H1 (cell line): ENCODE data around the gene PLA2R1. TPM values are rescaled to one million over a fixed set of nuclear protein-coding genes. Genes with fewer than 3 reads are reported as not detected.

Experiments
- CTCF ChIA-PET: fragments of 300-600 bp; sonication (Branson Sonifier 250); formaldehyde crosslinking; loops from one replicate; lab custom pipeline; 2021; ENCODE audit not compliant: partially characterized antibody; lab: Charles Lee
- POLR2A ChIA-PET: fragments of 300-600 bp; sonication (Branson Sonifier 250); formaldehyde crosslinking; loops from one replicate; lab custom pipeline; 2021; ENCODE audit warnings: inconsistent platforms; ENCODE audit not compliant: partially characterized antibody; lab: Charles Lee
- DNase-seq, 2 experiments: peaks; one replicate each; pipeline versions ENCODE4 v3.0.0 to v3.0.0-alpha.2; 2010 to 2022; ENCODE audit warnings: low spot score in 2 of 2, low read depth in 1 of 2, mixed read lengths in 1 of 2
- FAIRE-seq: peaks from 2 replicates; lab custom pipeline; 2011; peaks lifted over from hg19 to GRCh38; lab: Jason Lieb, UNC
- H2AFZ ChIP-seq: 2 replicates; pipeline ENCODE4 v1.8.1; 2012; ENCODE audit warnings: low read length, inconsistent platforms
- H2AK5ac ChIP-seq: 2 replicates; pipeline ENCODE4 v1.6.1; 2013; ENCODE audit warnings: low read depth, low read length
- H2BK120ac ChIP-seq: replicated peaks from 2 replicates; pipeline ENCODE3; 2013; ENCODE audit warnings: low read depth, low read length, inconsistent platforms
- H2BK12ac ChIP-seq: 2 replicates; pipeline ENCODE4 v1.6.1; 2013; ENCODE audit warnings: low read depth, low read length
- H2BK15ac ChIP-seq: 2 replicates; pipeline ENCODE4 v1.6.1; 2013; ENCODE audit warnings: low read length
- H2BK20ac ChIP-seq: 2 replicates; pipeline ENCODE4 v1.6.1; 2013; ENCODE audit warnings: low read length
- H2BK5ac ChIP-seq: 2 replicates; pipeline ENCODE4 v1.6.1; 2013; ENCODE audit warnings: low read depth, low read length
- H3K14ac ChIP-seq: 2 replicates; pipeline ENCODE4 v1.6.1; 2013; ENCODE audit warnings: inconsistent platforms; ENCODE audit not compliant: insufficient read length
- H3K18ac ChIP-seq: 2 replicates; pipeline ENCODE4 v1.6.1; 2013; ENCODE audit warnings: low read length; ENCODE audit errors: extremely low read depth
- H3K23ac ChIP-seq: 2 replicates; pipeline ENCODE4 v1.6.1; 2013; ENCODE audit warnings: inconsistent platforms; ENCODE audit not compliant: insufficient read length
- H3K23me2 ChIP-seq: 2 replicates; pipeline ENCODE4 v1.6.1; 2013; ENCODE audit warnings: low read depth, low read length
- H3K27ac ChIP-seq: 2 replicates; pipeline ENCODE4 v1.6.1; 2011; ENCODE audit warnings: low read depth, low read length, inconsistent platforms
- H3K27me3 ChIP-seq, 4 experiments: replicated peaks in 1 of 4; 1 replicate in 1 of 4; 2 replicates in 3 of 4; pipeline versions ENCODE4 v1.6.1 to v1.8.1; 2011 to 2013; ENCODE audit warnings: low read length in 3 of 4, mild to moderate bottlenecking in 3 of 4, inconsistent platforms in 2 of 4, mixed read lengths in 2 of 4, moderate library complexity in 1 of 4; ENCODE audit not compliant: control insufficient read depth in 3 of 4, insufficient read depth in 3 of 4; ENCODE audit errors: extremely low read depth in 1 of 4
- H3K36me3 ChIP-seq, 4 experiments: 2 replicates each; pipeline versions ENCODE4 v1.6.1 to v1.8.1; 2011 to 2013; ENCODE audit warnings: mild to moderate bottlenecking in 4 of 4, low read length in 3 of 4, moderate library complexity in 2 of 4, control low read depth in 1 of 4, inconsistent platforms in 1 of 4; ENCODE audit not compliant: insufficient read depth in 4 of 4, control insufficient read depth in 2 of 4
- H3K4ac ChIP-seq: replicated peaks from 2 replicates; pipeline ENCODE3; 2013; ENCODE audit warnings: low read length, low read depth, mixed read lengths, inconsistent platforms; ENCODE audit not compliant: insufficient read length
- H3K4me1 ChIP-seq, 4 experiments: replicated peaks in 1 of 4; 1 replicate in 1 of 4; 2 replicates in 3 of 4; pipeline versions ENCODE4 v1.6.1 to v1.8.1; 2011 to 2013; ENCODE audit warnings: low read length in 3 of 4, inconsistent platforms in 2 of 4, mixed read lengths in 1 of 4; ENCODE audit not compliant: insufficient read depth in 4 of 4, control insufficient read depth in 3 of 4
- H3K4me2 ChIP-seq, 2 experiments: 2 replicates each; pipeline versions ENCODE4 v1.6.1 to v1.8.1; 2011 to 2013; ENCODE audit warnings: low read depth in 2 of 2, low read length in 2 of 2, control low read depth in 1 of 2, inconsistent platforms in 1 of 2, mild to moderate bottlenecking in 1 of 2; ENCODE audit not compliant: insufficient read depth in 1 of 2
- H3K4me3 ChIP-seq, 4 experiments: fragments of 200-600, 300-600 bp in 1 of 4; sonication (generic), shearing (Covaris generic), sonication (Bioruptor Twin) in 1 of 4; 2 replicates each; pipeline versions ENCODE4 v1.5.1 to v1.8.1; 2011 to 2016; ENCODE audit warnings: low read length in 4 of 4, low read depth in 3 of 4, control low read depth in 2 of 4, inconsistent platforms in 2 of 4, mild to moderate bottlenecking in 2 of 4, mixed read lengths in 1 of 4, moderate library complexity in 1 of 4; ENCODE audit not compliant: insufficient read depth in 2 of 4; ENCODE audit errors: extremely low read depth in 1 of 4
- H3K56ac ChIP-seq: replicated peaks from 2 replicates; pipeline ENCODE3; 2013; ENCODE audit warnings: low read depth, mild to moderate bottlenecking, mixed read lengths, low read length, inconsistent platforms; ENCODE audit not compliant: insufficient read length
- H3K79me1 ChIP-seq: 2 replicates; pipeline ENCODE4 v1.6.1; 2013; ENCODE audit warnings: low read depth, low read length, control low read depth
- H3K79me2 ChIP-seq, 2 experiments: 2 replicates each; pipeline versions ENCODE4 v1.6.1 to v1.8.1; 2012 to 2013; ENCODE audit warnings: low read length in 2 of 2, mild to moderate bottlenecking in 2 of 2, inconsistent platforms in 1 of 2; ENCODE audit not compliant: insufficient read depth in 2 of 2, control insufficient read depth in 1 of 2
- H3K9ac ChIP-seq, 4 experiments: replicated peaks in 1 of 4; 1 replicate in 1 of 4; 2 replicates in 3 of 4; pipeline versions ENCODE4 v1.6.1 to v1.8.1; 2011 to 2013; ENCODE audit warnings: low read depth in 3 of 4, low read length in 3 of 4, control low read depth in 2 of 4, mild to moderate bottlenecking in 2 of 4, moderate library complexity in 2 of 4, inconsistent platforms in 1 of 4; ENCODE audit errors: extremely low read depth in 1 of 4
- H3K9me3 ChIP-seq, 2 experiments: 2 replicates each; pipeline versions ENCODE4 v1.6.1 to v1.8.1; 2012 to 2013; ENCODE audit warnings: mild to moderate bottlenecking in 2 of 2, moderate library complexity in 2 of 2, control low read depth in 1 of 2, inconsistent platforms in 1 of 2, low read depth in 1 of 2, low read length in 1 of 2, mixed read lengths in 1 of 2; ENCODE audit not compliant: insufficient read depth in 2 of 2
- H4K20me1 ChIP-seq, 2 experiments: replicated peaks in 1 of 2; 2 replicates each; pipeline versions ENCODE3 to v1.8.1; 2011 to 2013; ENCODE audit warnings: inconsistent platforms in 2 of 2, low read length in 2 of 2, mild to moderate bottlenecking in 1 of 2; ENCODE audit not compliant: insufficient read depth in 2 of 2, control insufficient read depth in 1 of 2
- H4K5ac ChIP-seq: 2 replicates; pipeline ENCODE4 v1.6.1; 2013; ENCODE audit warnings: low read length, low read depth, mixed read lengths, inconsistent platforms; ENCODE audit not compliant: insufficient read length
- H4K8ac ChIP-seq: 2 replicates; pipeline ENCODE4 v1.8.0; 2013; ENCODE audit warnings: mild to moderate bottlenecking, moderate library complexity, low read length, inconsistent platforms; ENCODE audit not compliant: insufficient read depth; ENCODE audit errors: extremely low read depth
- H4K91ac ChIP-seq: replicated peaks from 2 replicates; pipeline ENCODE3; 2013; ENCODE audit warnings: low read length, mixed read lengths, inconsistent platforms; ENCODE audit not compliant: insufficient read length
- ASH2L ChIP-seq: fragments of 200-600, 300-600 bp; sonication (generic); IDR thresholded peaks from one replicate; pipeline ENCODE4 v1.7.1; 2017; ENCODE audit warnings: low read length
- BCL11A ChIP-seq, 2 experiments: IDR thresholded peaks; one replicate each; pipeline ENCODE4 v1.6.1; 2011; ENCODE audit warnings: low read depth in 2 of 2, low read length in 2 of 2, mild to moderate bottlenecking in 2 of 2
- SP1 ChIP-seq: IDR thresholded peaks from 2 replicates; pipeline ENCODE4 v1.6.1; 2011; ENCODE audit warnings: low read depth, low read length
- WGBS, 2 experiments: shearing (Covaris generic) in 1 of 2; methylation state at CpG; one replicate each; pipeline versions ENCODE4 v1.1.6 to v1.1.7; 2013 to 2015; ENCODE audit warnings: low lambda C conversion rate in 2 of 2, mixed read lengths in 2 of 2, inconsistent platforms in 1 of 2, low coverage in 1 of 2, missing lambda C conversion rate in 1 of 2; ENCODE audit not compliant: insufficient replicate concordance in 2 of 2, insufficient coverage in 1 of 2, insufficient read length in 1 of 2; ENCODE audit errors: extremely low coverage in 1 of 2, missing lambda C conversion rate in 1 of 2; 5-methylcytosine and 5-hydroxymethylcytosine counted together
- polyA plus RNA-seq, 7 experiments: library from polyadenylated mRNA; depleted of rRNA in 3 of 7; stranded (reverse) in 5 of 7; unstranded in 2 of 7; fragments of >200 nt in 5 of 7; fragments of 200-250 nt in 2 of 7; gene quantifications; 1 replicate in 5 of 7; 2 replicates in 1 of 7; 4 replicates in 1 of 7; pipeline versions ENCODE4 v1.2.1 to v1.2.3, GENCODE V29; 2011 to 2013; ENCODE audit warnings: missing spikeins in 2 of 7, mixed read lengths in 2 of 7
- total RNA-seq: library from RNA; stranded (reverse); fragmentation: NEBNext Ultra II Directional; extraction: Animal tissue kit (Norgen Biotek cat#: 25700); gene quantifications from 2 replicates; pipeline ENCODE4 v1.2.1, GENCODE V29; 2021

PLA2R1 gene
- total and polyA plus RNA-seq, 2 of the 8 experiments (the other 6 are each of a cell fraction or from before 2014, with no cell fraction given) = 0.65 to 1.5 TPM

DNA sequence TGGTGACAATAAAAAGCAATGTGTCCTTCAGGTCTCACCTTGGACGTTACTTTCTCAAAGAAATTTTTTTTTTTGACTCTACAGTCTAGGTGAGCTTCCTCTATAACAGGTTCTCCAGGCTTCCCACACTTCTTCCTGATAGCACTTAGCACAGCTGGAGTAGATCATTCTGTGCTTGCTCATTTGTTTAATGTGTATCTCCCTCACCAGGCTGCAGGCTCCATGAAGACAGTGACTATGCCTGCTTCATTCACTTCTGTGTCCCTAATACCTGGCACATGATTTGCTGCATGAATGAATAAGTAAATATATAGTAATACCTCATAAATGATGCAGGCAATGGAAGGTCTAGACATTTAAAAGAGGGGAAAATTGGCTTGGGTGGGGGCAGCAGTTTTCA, 154.5 kb downstream of the PLA2R1 start:
- no peak for FAIRE-seq
- TF ChIP-seq SP1 (no peak), ASH2L (no peak), BCL11A (IDR thresholded peaks at IDR 0.05; ENCODE audit: low read depth in 2 of 2, low read length in 2 of 2) (no peak)

More for the DNA sequence above, 154.5 kb downstream of the PLA2R1 start:
- ChIA-PET CTCF (interaction anchor here (1.8 kb wide), 1 partner anchor 31 kb away, joined by 4 read pairs; no protein-coding TSS in a partner anchor), POLR2A (interaction anchor here (0.6 kb wide), 1 partner anchor 1201 kb away, joined by 3 read pairs; no protein-coding TSS in a partner anchor)
- no peak overlapping the region for H3K4me2 ChIP-seq
- no peak overlapping the region for H4K5ac ChIP-seq
- no peak overlapping the region for H3K56ac ChIP-seq
- H2AFZ ChIP-seq = no peak overlapping the region
- WGBS, 2 experiments = 84% methylated on average over 1 of the region's 1 CpG; no CpG with 5 or more reads in 1 of the 2 experiments
- H3K4me3 ChIP-seq = no peak overlapping the region
- no peak overlapping the region for H3K27ac ChIP-seq
- H3K18ac ChIP-seq = no peak overlapping the region
- H3K36me3 ChIP-seq = no peaks in the 10 kb centered on the region
- H4K91ac ChIP-seq = no peak overlapping the region
- H3K27me3 ChIP-seq = peaks cover 0 to 19% (median 18%) of the 10 kb centered on the region in 4 experiments; a peak in 6 of 7 replicates
- no peak overlapping the region for H2AK5ac ChIP-seq
- H2BK5ac ChIP-seq = no peak overlapping the region
- no peak for DNase-seq
- no peak overlapping the region for H2BK12ac ChIP-seq
- no peak overlapping the region for H3K9ac ChIP-seq
- H3K14ac ChIP-seq = no peak overlapping the region
- peaks cover 0 to 2% (median under 1%) of the 10 kb centered on the region in 4 experiments; a peak in 3 of 7 replicates for H3K4me1 ChIP-seq
- H2BK20ac ChIP-seq = no peak overlapping the region
- no peaks in the 10 kb centered on the region for H4K20me1 ChIP-seq
- H3K79me1 ChIP-seq = no peaks in the 10 kb centered on the region
- no peaks in the 10 kb centered on the region for H3K79me2 ChIP-seq
- H2BK120ac ChIP-seq = no peak overlapping the region
- H3K23me2 ChIP-seq = peaks cover 5% of the 10 kb centered on the region; the same call in 1 of the 2 replicates
- H3K4ac ChIP-seq = no peak overlapping the region
- H3K9me3 ChIP-seq = no peaks in the 10 kb centered on the region
- H4K8ac ChIP-seq = no peak overlapping the region
- no peak overlapping the region for H3K23ac ChIP-seq
- H2BK15ac ChIP-seq = no peak overlapping the region
